OCI-LY7 (cell line): ENCODE results near the gene STX16. TPM values are rescaled to one million over a fixed set of nuclear protein-coding genes. Genes with fewer than 3 reads are reported as not detected.

ENCODE experiments used
- BruUV-seq: library from RNA; stranded (reverse); fragments of 400-500 nt; replicated peaks from 2 replicates; lab custom pipeline; 2021; lab: Mats Ljungman, UMichigan
- CTCF ChIA-PET: fragments of 300-600 bp; sonication (Branson Sonifier 250); formaldehyde crosslinking; loops from one replicate; lab custom pipeline; 2022; ENCODE audit warnings: antibody characterized with exemption; ENCODE audit not compliant: unreplicated experiment; lab: Charles Lee
- POLR2A ChIA-PET: fragments of 300-600 bp; sonication (Branson Sonifier 250); formaldehyde crosslinking; loops from one replicate; lab custom pipeline; 2022; ENCODE audit warnings: antibody characterized with exemption; lab: Charles Lee
- DNase-seq: peaks from one replicate; pipeline ENCODE4 v3.0.0-alpha.2; 2015; ENCODE audit warnings: low spot score
- H2AFZ ChIP-seq: fragments of 200-600 bp; sonication (generic), shearing (Covaris generic); 2 replicates; pipeline ENCODE4 v1.6.1; 2014; ENCODE audit warnings: mild to moderate bottlenecking, antibody characterized with exemption, low read length, moderate library complexity
- H3K27ac ChIP-seq: fragments of 200-600 bp; sonication (generic); 2 replicates; pipeline ENCODE4 v1.5.1; 2014; ENCODE audit warnings: mixed run types, low read depth, mild to moderate bottlenecking, moderate library complexity, low read length, inconsistent platforms; ENCODE audit not compliant: poor library complexity, severe bottlenecking
- H3K36me3 ChIP-seq: fragments of 200-600 bp; sonication (generic); 2 replicates; pipeline ENCODE4 v1.6.1; 2014; ENCODE audit warnings: mild to moderate bottlenecking, antibody characterized with exemption, low read length, moderate library complexity, mixed read lengths; ENCODE audit not compliant: insufficient read depth
- H3K4me1 ChIP-seq: fragments of 200-600 bp; sonication (generic); 2 replicates; pipeline ENCODE4 v1.5.1; 2014; ENCODE audit warnings: mild to moderate bottlenecking, low read length; ENCODE audit not compliant: insufficient read depth, poor library complexity, severe bottlenecking
- H3K4me2 ChIP-seq: fragments of 200-600 bp; sonication (generic); 2 replicates; pipeline ENCODE4 v1.6.1; 2014; ENCODE audit warnings: mild to moderate bottlenecking, low read length
- H3K4me3 ChIP-seq: fragments of 200-600 bp; sonication (generic); 2 replicates; pipeline ENCODE4 v1.5.1; 2014; ENCODE audit warnings: mild to moderate bottlenecking, low read depth, low read length; ENCODE audit not compliant: poor library complexity, severe bottlenecking
- H3K79me2 ChIP-seq: fragments of 200-600 bp; sonication (generic); 2 replicates; pipeline ENCODE4 v1.6.1; 2016; ENCODE audit warnings: low read depth, mild to moderate bottlenecking, low read length, moderate library complexity, mixed read lengths; ENCODE audit not compliant: insufficient read depth
- H3K9me2 ChIP-seq: fragments of 200-600 bp; sonication (generic); 2 replicates; pipeline ENCODE4 v1.6.1; 2016; ENCODE audit warnings: mild to moderate bottlenecking, low read length, mixed read lengths; ENCODE audit not compliant: insufficient read depth
- H3K9me3 ChIP-seq: fragments of 200-600 bp; sonication (generic); 2 replicates; pipeline ENCODE4 v1.6.1; 2014; ENCODE audit warnings: mild to moderate bottlenecking, mixed run types, low read length, mixed read lengths
- H4K20me1 ChIP-seq: fragments of 200-600 bp; sonication (generic); 2 replicates; pipeline ENCODE4 v1.6.1; 2014; ENCODE audit warnings: mild to moderate bottlenecking, antibody characterized with exemption, low read length, moderate library complexity, mixed read lengths; ENCODE audit not compliant: insufficient read depth
- CTCF ChIP-seq: fragments of 200-600 bp; sonication (generic); conservative IDR thresholded peaks from 2 replicates; pipeline ENCODE4 v1.5.1; 2014; ENCODE audit warnings: mild to moderate bottlenecking, antibody characterized with exemption, low read length, moderate library complexity, mixed read lengths
- EZH2phosphoT487 ChIP-seq: fragments of 200-600 bp; sonication (generic); IDR thresholded peaks from 2 replicates; pipeline ENCODE4 v1.6.1; 2018; ENCODE audit warnings: low read depth, borderline replicate concordance, mild to moderate bottlenecking, mixed run types, antibody characterized with exemption, low read length, moderate library complexity, mixed read lengths
- intact Hi-C: fragments of 100-400 bp; cut with micrococcal nuclease; formaldehyde crosslinking; loops from one replicate; pipeline ENCODE4 v1.10.0; 2022; ENCODE audit not compliant: unreplicated experiment
- total RNA-seq, 2 experiments: library from RNA; depleted of rRNA in 1 of 2; stranded (reverse); fragments of >200 nt in 1 of 2; shearing (Covaris generic) in 1 of 2; gene quantifications; 2 replicates each; pipeline ENCODE4 v1.2.3, GENCODE V29; 2014 to 2022

STX16 gene
- total RNA-seq, 2 experiments from 2014 or later: 48.2 to 89.5 TPM

GRCh38 chr20:58627212-58628072, 23.6 kb upstream of the STX16 start:
- ChIA-PET POLR2A (no interaction called here), CTCF (no interaction called here)
- TF ChIP-seq EZH2phosphoT487 (no peak), CTCF (no peak)
- DNase-seq: no peak
- Histone ChIP-seq H2AFZ (no peak overlapping the region), H3K4me3 (no peak overlapping the region), H4K20me1 (no peaks in the 10 kb centered on the region), H3K9me2 (no peaks in the 10 kb centered on the region), H3K36me3 (no peaks in the 10 kb centered on the region), H3K79me2 (no peaks in the 10 kb centered on the region), H3K27ac (no peak overlapping the region), H3K4me2 (no peak overlapping the region), H3K9me3 (no peaks in the 10 kb centered on the region), H3K4me1 (no peaks in the 10 kb centered on the region)
- no TSS peak for BruUV-seq
- intact Hi-C loops: no loop called here

GRCh38 chr20:58628491-58629214, 22.4 kb upstream of the STX16 start:
- no peak for DNase-seq
- no peaks in the 10 kb centered on the region for H3K4me1 ChIP-seq
- no peak overlapping the region for H3K4me3 ChIP-seq
- no peak overlapping the region for H3K4me2 ChIP-seq
- no peaks in the 10 kb centered on the region for H4K20me1 ChIP-seq
- BruUV-seq: no TSS peak
- no peaks in the 10 kb centered on the region for H3K9me3 ChIP-seq
- CTCF ChIA-PET: no interaction called here
- H3K27ac ChIP-seq: no peak overlapping the region
- no peaks in the 10 kb centered on the region for H3K9me2 ChIP-seq
- no peaks in the 10 kb centered on the region for H3K79me2 ChIP-seq
- no peak overlapping the region for H2AFZ ChIP-seq
- POLR2A ChIA-PET: no interaction called here
- H3K36me3 ChIP-seq: no peaks in the 10 kb centered on the region
- no peak for TF ChIP-seq EZH2phosphoT487
- no peak for TF ChIP-seq CTCF
- intact Hi-C loops: no loop called here

DNA sequence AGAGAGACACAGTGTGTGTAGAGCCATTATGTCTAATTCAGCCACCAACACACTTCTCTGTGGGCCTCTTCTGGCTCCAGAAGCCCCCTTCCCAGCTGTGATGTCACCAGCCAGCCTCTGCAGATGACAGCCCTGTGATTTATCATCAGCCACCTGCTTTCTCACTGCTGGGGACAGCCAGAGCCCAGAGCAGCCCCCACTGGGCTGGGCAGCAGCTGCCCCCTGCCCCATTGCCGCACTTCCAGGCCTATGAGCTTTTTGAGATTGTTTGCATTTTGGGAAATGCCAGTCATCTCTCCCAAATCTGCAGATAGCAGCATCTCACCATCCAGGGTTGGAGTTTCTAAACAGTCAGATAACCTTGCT, 21.9 kb upstream of the STX16 start:
- POLR2A ChIA-PET: no interaction called here
- BruUV-seq: no TSS peak
- Histone ChIP-seq H3K36me3 (no peaks in the 10 kb centered on the region), H3K4me2 (no peak overlapping the region), H3K4me3 (no peak overlapping the region), H3K9me2 (no peaks in the 10 kb centered on the region), H3K27ac (no peak overlapping the region), H2AFZ (no peak overlapping the region), H4K20me1 (no peaks in the 10 kb centered on the region), H3K4me1 (no peaks in the 10 kb centered on the region), H3K79me2 (no peaks in the 10 kb centered on the region), H3K9me3 (no peaks in the 10 kb centered on the region)
- CTCF ChIA-PET: no interaction called here
- intact Hi-C loops: no loop called here
- no peak for DNase-seq
- TF ChIP-seq EZH2phosphoT487 (no peak), CTCF (no peak)
